CD14-positive monocyte (primary cell): ENCODE data around the gene VAV1. TPM values are rescaled to one million over a fixed set of nuclear protein-coding genes. Genes with fewer than 3 reads are reported as not detected.

Experiments used
- DNase-seq, 3 donors: peaks; one replicate each; pipeline ENCODE4 v3.0.0-alpha.2; 2011 to 2022
- H2AFZ ChIP-seq: 2 replicates; pipeline ENCODE4 v1.6.0; 2012; ENCODE audit warnings: mild to moderate bottlenecking, low read depth, low read length, inconsistent platforms; ENCODE audit not compliant: insufficient read depth, poor library complexity, severe bottlenecking
- H3K27ac ChIP-seq, 2 donors: 1 replicate in 1 of 2; 2 replicates in 1 of 2; pipeline ENCODE4 v1.5.1; 2012 to 2013; ENCODE audit warnings: low read length in 2 of 2, control low read depth in 1 of 2, inconsistent platforms in 1 of 2, low read depth in 1 of 2, mild to moderate bottlenecking in 1 of 2
- H3K27me3 ChIP-seq, 2 donors: one replicate each; pipeline versions ENCODE4 v1.6.0 to v1.6.1; 2011 to 2013; ENCODE audit warnings: low read length in 2 of 2; ENCODE audit not compliant: control insufficient read depth in 2 of 2, insufficient read depth in 2 of 2
- H3K36me3 ChIP-seq, 2 donors: replicated peaks in 1 of 2; 1 replicate in 1 of 2; 2 replicates in 1 of 2; pipeline versions ENCODE4 v1.5.1 to v1.6.1; 2012 to 2013; ENCODE audit warnings: low read length in 2 of 2, control low read depth in 1 of 2, inconsistent platforms in 1 of 2, mild to moderate bottlenecking in 1 of 2; ENCODE audit not compliant: insufficient read depth in 2 of 2, control insufficient read depth in 1 of 2
- H3K4me1 ChIP-seq, 2 donors: 1 replicate in 1 of 2; 2 replicates in 1 of 2; pipeline versions ENCODE4 v1.5.1 to v1.6.1; 2012 to 2013; ENCODE audit warnings: low read length in 2 of 2, control low read depth in 1 of 2, inconsistent platforms in 1 of 2, mild to moderate bottlenecking in 1 of 2, moderate library complexity in 1 of 2; ENCODE audit not compliant: insufficient read depth in 2 of 2, control insufficient read depth in 1 of 2
- H3K4me2 ChIP-seq: replicated peaks from 2 replicates; pipeline ENCODE3; 2012; ENCODE audit warnings: low read length, moderate library complexity, mild to moderate bottlenecking; ENCODE audit not compliant: poor library complexity, severe bottlenecking; ENCODE audit errors: extremely low read depth
- H3K4me3 ChIP-seq, 3 experiments: fragments of 200-600 bp in 1 of 3; sonication (generic) in 1 of 3; replicated peaks in 1 of 3; 1 replicate in 2 of 3; 2 replicates in 1 of 3; pipeline ENCODE4 v1.5.1; 2011 to 2013; ENCODE audit warnings: low read length in 3 of 3, mild to moderate bottlenecking in 3 of 3, control low read depth in 2 of 3, low read depth in 2 of 3, inconsistent platforms in 1 of 3, moderate library complexity in 1 of 3
- H3K79me2 ChIP-seq: 2 replicates; pipeline ENCODE4 v1.6.0; 2012; ENCODE audit warnings: mild to moderate bottlenecking, control low read depth, inconsistent platforms, low read length, moderate library complexity; ENCODE audit not compliant: insufficient read depth
- H3K9ac ChIP-seq: 2 replicates; pipeline ENCODE4 v1.6.0; 2017; ENCODE audit warnings: low read length, mild to moderate bottlenecking; ENCODE audit not compliant: insufficient read depth, poor library complexity, severe bottlenecking
- H3K9me3 ChIP-seq, 2 donors: replicated peaks in 1 of 2; 1 replicate in 1 of 2; 2 replicates in 1 of 2; pipeline versions ENCODE4 v1.5.1 to v1.6.1; 2012 to 2013; ENCODE audit warnings: low read length in 2 of 2, control low read depth in 1 of 2; ENCODE audit not compliant: control insufficient read depth in 1 of 2, insufficient read depth in 1 of 2
- H4K20me1 ChIP-seq: 2 replicates; pipeline ENCODE4 v1.6.0; 2012; ENCODE audit warnings: mild to moderate bottlenecking, low read length, control low read depth, moderate library complexity; ENCODE audit not compliant: insufficient read depth
- H3K27ac Mint-ChIP-seq, 7 donors: one replicate each; pipeline ENCODE4 v1.8.0; 2020; ENCODE audit warnings: mild to moderate bottlenecking in 7 of 7, mixed read lengths in 7 of 7, moderate library complexity in 6 of 7, inconsistent platforms in 2 of 7
- H3K27me3 Mint-ChIP-seq, 3 donors: one replicate each; pipeline ENCODE4 v1.8.0; 2021 to 2022; ENCODE audit warnings: low read depth in 3 of 3, mild to moderate bottlenecking in 3 of 3, mixed read lengths in 3 of 3, moderate library complexity in 3 of 3, inconsistent platforms in 1 of 3
- H3K36me3 Mint-ChIP-seq, 2 donors: one replicate each; pipeline ENCODE4 v1.8.0; 2020; ENCODE audit warnings: mixed read lengths in 2 of 2, inconsistent platforms in 1 of 2, mild to moderate bottlenecking in 1 of 2
- H3K4me1 Mint-ChIP-seq: one replicate; pipeline ENCODE4 v1.8.0; 2020; ENCODE audit warnings: mild to moderate bottlenecking, mixed read lengths
- H3K4me3 Mint-ChIP-seq, 2 donors: one replicate each; pipeline ENCODE4 v1.8.0; 2020; ENCODE audit warnings: mild to moderate bottlenecking in 2 of 2, mixed read lengths in 2 of 2, moderate library complexity in 1 of 2
- H3K9me3 Mint-ChIP-seq, 7 donors: one replicate each; pipeline ENCODE4 v1.8.0; 2020 to 2022; ENCODE audit warnings: mixed read lengths in 7 of 7, mild to moderate bottlenecking in 6 of 7, moderate library complexity in 6 of 7, inconsistent platforms in 2 of 7
- CTCF ChIP-seq: fragments of 200-600 bp; IDR thresholded peaks from one replicate; pipeline ENCODE4 v1.8.0; 2022; ENCODE audit warnings: antibody characterized with exemption, mild to moderate bottlenecking
- WGBS: methylation state at CpG from one replicate; pipeline ENCODE4 v1.1.5; 2013; ENCODE audit warnings: missing lambda C conversion rate; ENCODE audit not compliant: insufficient coverage; 5-methylcytosine and 5-hydroxymethylcytosine counted together
- intact Hi-C, 2 donors: fragments of 100-400 bp; cut with micrococcal nuclease; formaldehyde crosslinking; loops; one replicate each; pipeline versions ENCODE4 v1.15.0 to v1.15.1; 2023
- polyA plus RNA-seq, 3 donors: library from polyadenylated mRNA; depleted of rRNA in 1 of 3; unstranded in 2 of 3; stranded (reverse) in 1 of 3; fragments of 300-500 nt in 2 of 3; fragments of >200 nt in 1 of 3; fragmentation: Illumina TruSeq in 2 of 3; gene quantifications; 1 replicate in 2 of 3; 2 replicates in 1 of 3; pipeline ENCODE4 v1.2.3, GENCODE V29; 2012 to 2021

Gene VAV1
- polyA plus RNA-seq, 3 donors = 21.3 to 81.2 (median 30.2) TPM

- Histone ChIP-seq H3K4me1 (peaks cover 24 to 26% of the 10 kb centered on the region in 2 donors), H3K4me2 (no peak overlapping the region), H3K79me2 (no peaks in the 10 kb centered on the region), H2AFZ (no peak overlapping the region), H3K9ac (no peak overlapping the region), H3K36me3 (no peaks in the 10 kb centered on the region), H3K27me3 (peaks cover 0 to 8% of the 10 kb centered on the region in 2 donors), H3K4me3 (no peak overlapping the region), H4K20me1 (no peaks in the 10 kb centered on the region), H3K9me3 (no peaks in the 10 kb centered on the region), H3K27ac (no peak overlapping the region)
- Mint-ChIP-seq H3K27me3 (peaks cover 9 to 33% (median 22%) of the 10 kb centered on the region in 3 donors), H3K4me1 (peaks cover 22% of the 10 kb centered on the region), H3K9me3 (peaks cover 0 to 3% (median 0%) of the 10 kb centered on the region in 7 donors), H3K36me3 (no peaks in the 10 kb centered on the region), H3K4me3 (peak overlapping the region in 1 of 2 donors; percentile 19), H3K27ac (peak overlapping the region in 2 of 7 donors; percentile 41 to 60)
- 88% methylated on average over 8 of the region's 15 CpGs for WGBS
- DNase-seq = no peak
- TF ChIP-seq CTCF = no peak
- intact Hi-C loops = no loop called here
Measured at GRCh38 chr19:6743714-6744380, 28.7 kb upstream of the VAV1 start.

GRCh38 chr19:6744381-6745301 lies 27.9 kb upstream of the VAV1 start:
- H3K27me3 ChIP-seq = peaks cover 0 to 8% of the 10 kb centered on the region in 2 donors
- H3K27me3 Mint-ChIP-seq = peaks cover 10 to 33% (median 25%) of the 10 kb centered on the region in 3 donors
- H3K9ac ChIP-seq = no peak overlapping the region
- no peak for DNase-seq
- no peaks in the 10 kb centered on the region for H3K36me3 ChIP-seq
- no peaks in the 10 kb centered on the region for H4K20me1 ChIP-seq
- H3K4me1 ChIP-seq = peaks cover 19% of the 10 kb centered on the region in 2 donors
- no peaks in the 10 kb centered on the region for H3K36me3 Mint-ChIP-seq
- peak overlapping the region in 1 of 2 donors; percentile 19 for H3K4me3 Mint-ChIP-seq
- intact Hi-C loops = no loop called here
- H3K9me3 ChIP-seq = no peaks in the 10 kb centered on the region
- no peak overlapping the region for H3K4me3 ChIP-seq
- H3K27ac ChIP-seq = no peak overlapping the region
- H3K9me3 Mint-ChIP-seq = peaks cover 0 to 3% (median 0%) of the 10 kb centered on the region in 7 donors
- H3K4me2 ChIP-seq = no peak overlapping the region
- peaks cover 18% of the 10 kb centered on the region for H3K4me1 Mint-ChIP-seq
- TF ChIP-seq CTCF = no peak
- no peak overlapping the region for H2AFZ ChIP-seq
- WGBS = 84% methylated on average over 29 of the region's 41 CpGs
- no peaks in the 10 kb centered on the region for H3K79me2 ChIP-seq
- peak overlapping the region in 2 of 7 donors; percentile 41 to 60 for H3K27ac Mint-ChIP-seq
